GM12864 (cell line): ENCODE results near the gene RASIP1.

Experiments used
- DNase-seq: peaks from one replicate; pipeline ENCODE4 v3.0.0-alpha.2; 2011; ENCODE audit warnings: low read depth
- H3K4me3 ChIP-seq: 2 replicates; pipeline ENCODE4 v1.5.1; 2011; ENCODE audit warnings: mild to moderate bottlenecking, low read depth, low read length, control low read depth
- TF ChIP-seq, protein P1 (sequence below): IDR thresholded peaks from 2 replicates; pipeline ENCODE4 v1.5.1; 2011; ENCODE audit warnings: low read depth, mild to moderate bottlenecking, moderate library complexity, low read length, control low read depth, inconsistent platforms; ENCODE audit errors: missing control alignments

RASIP1 gene

GRCh38 chr19:48746738-48747575 is 6.5 kb upstream of the RASIP1 start, which contains the start of gene IZUMO1:
Gene IZUMO1, minus strand, starts transcription at chr19:48746909. Its CDS starts 1,050 bp downstream, at chr19:48745859.
- TF ChIP-seq, protein P1, sequence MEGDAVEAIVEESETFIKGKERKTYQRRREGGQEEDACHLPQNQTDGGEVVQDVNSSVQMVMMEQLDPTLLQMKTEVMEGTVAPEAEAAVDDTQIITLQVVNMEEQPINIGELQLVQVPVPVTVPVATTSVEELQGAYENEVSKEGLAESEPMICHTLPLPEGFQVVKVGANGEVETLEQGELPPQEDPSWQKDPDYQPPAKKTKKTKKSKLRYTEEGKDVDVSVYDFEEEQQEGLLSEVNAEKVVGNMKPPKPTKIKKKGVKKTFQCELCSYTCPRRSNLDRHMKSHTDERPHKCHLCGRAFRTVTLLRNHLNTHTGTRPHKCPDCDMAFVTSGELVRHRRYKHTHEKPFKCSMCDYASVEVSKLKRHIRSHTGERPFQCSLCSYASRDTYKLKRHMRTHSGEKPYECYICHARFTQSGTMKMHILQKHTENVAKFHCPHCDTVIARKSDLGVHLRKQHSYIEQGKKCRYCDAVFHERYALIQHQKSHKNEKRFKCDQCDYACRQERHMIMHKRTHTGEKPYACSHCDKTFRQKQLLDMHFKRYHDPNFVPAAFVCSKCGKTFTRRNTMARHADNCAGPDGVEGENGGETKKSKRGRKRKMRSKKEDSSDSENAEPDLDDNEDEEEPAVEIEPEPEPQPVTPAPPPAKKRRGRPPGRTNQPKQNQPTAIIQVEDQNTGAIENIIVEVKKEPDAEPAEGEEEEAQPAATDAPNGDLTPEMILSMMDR, result no peak
- no peak within 1 kb of the TSS; the same call in 1 of the 2 replicates for H3K4me3 ChIP-seq
- DNase-seq, result no peak

GRCh38 chr19:48746110-48746509 is 5.7 kb upstream of the RASIP1 start:
- TF ChIP-seq, protein P1, result no peak
- DNase-seq, result no peak
- no peak overlapping the region for H3K4me3 ChIP-seq

- TF ChIP-seq, protein P1, result no peak
- DNase-seq, result no peak
- no peak overlapping the region for H3K4me3 ChIP-seq
Observed at GRCh38 chr19:48745208-48745995, 5.0 kb upstream of the RASIP1 start.

- no peak for DNase-seq
- TF ChIP-seq, protein P1, result no peak
- H3K4me3 ChIP-seq, result no peak overlapping the region
Observed at GRCh38 chr19:48742096-48742495, 1.7 kb upstream of the RASIP1 start.

DNA sequence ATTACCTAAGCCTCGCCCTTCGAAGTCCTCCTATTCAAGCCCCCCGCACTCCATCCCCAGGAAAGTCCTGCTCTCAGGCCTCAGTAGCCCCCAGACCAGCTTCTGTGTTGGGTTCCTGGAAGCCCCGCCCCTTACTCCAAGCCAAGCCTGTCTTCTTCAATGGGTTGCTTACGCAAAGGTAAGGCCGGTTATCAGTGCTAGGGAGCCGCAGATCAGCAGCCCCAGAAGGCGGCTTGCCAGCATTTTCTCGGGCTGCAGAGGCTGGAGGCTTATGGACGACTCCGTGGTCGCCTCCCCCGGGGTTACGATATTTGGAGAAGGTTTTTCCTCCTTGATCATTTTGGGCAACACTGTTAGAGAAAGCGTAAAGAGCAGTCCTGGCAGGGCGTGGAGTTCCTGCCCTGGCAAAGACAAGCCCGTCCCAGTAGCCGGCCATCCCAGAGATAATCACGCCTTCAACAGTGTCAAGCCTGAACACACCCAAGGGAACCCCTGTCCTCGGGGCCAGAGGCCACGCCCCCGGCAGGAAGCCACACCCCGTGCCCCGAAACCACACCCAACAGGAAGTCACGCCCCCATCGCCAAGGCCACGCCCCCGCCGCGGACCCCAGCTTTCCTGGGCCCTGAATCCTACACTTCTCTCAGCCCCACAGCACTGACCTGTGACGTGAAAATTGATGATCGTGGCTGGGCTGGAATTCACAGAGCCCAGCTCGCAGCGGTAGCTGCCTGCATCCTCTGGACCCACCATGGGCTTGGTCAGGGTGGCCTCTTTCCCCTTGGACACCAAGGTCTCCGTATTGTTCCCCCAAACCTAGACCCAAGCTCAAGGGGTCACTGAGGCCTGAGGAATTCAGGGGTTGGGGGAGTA is 954 bp upstream of the RASIP1 start:
- TF ChIP-seq, protein P1, result no peak
- no peak for DNase-seq

DNA sequence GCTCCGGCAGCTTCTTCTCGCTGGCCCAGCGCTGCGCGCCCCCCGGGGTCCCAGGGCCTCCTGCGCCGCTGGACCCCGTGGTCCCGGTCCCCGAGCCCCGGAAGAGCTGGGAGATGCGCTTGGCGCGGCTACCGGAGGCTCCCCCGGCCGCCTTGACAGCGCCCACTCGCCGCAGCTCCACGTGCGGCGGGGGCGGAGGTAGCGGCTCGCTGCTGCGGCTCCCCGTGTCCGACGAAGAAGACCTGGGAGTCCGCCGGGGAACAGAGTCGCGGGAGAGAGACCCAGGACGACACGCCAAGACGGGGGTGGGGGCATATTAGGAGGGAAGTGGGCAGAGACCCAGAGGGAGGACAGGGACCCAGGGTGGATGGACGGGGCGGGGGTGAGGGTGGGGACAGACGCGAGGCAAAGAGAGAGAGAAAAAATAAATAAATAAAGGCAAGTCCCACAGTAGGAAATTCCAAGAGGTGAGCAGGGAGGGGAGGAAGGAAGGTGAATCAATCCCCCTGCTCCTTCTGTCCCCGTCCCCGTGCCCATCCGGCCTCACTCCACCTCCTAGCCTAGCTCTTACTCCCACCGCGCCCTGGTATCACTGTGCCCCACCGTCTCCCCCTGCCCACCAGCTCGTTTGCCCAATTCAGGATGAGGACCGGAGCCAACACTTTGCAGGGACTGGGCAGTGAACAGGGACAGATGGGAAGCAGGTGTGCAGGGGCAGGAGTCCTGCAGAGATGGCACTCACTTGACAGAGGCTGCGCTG is 826 bp downstream of the RASIP1 start:
- H3K4me3 ChIP-seq, result peak overlapping the region; percentile 55
- TF ChIP-seq, protein P1, result no peak
- no peak for DNase-seq

More for the DNA sequence above, 954 bp upstream of the RASIP1 start:
- H3K4me3 ChIP-seq, result no peak overlapping the region
